NCI-H2227 (cell line): ENCODE measurements around the gene CDS2.
A peak's percentile ranks its signal among the peaks of the same experiment; 100 is the strongest.

Experiments
- DNase-seq: peaks from one replicate; lab custom pipeline; 2025; ENCODE audit not compliant: unreplicated experiment; lab: John Stamatoyannopoulos, UW

The CDS2 gene

GRCh38 chr20:5118220-5119142, 8.3 kb upstream of the CDS2 start:
- no peak for DNase-seq

- no peak for DNase-seq
These were observed 7.7 kb upstream of the CDS2 start for GRCh38 chr20:5119143-5119434.

GRCh38 chr20:5119435-5120184, 7.2 kb upstream of the CDS2 start, which contains the start of gene PCNA:
Gene PCNA, minus strand, starts transcription at chr20:5119958. Its CDS starts 160 bp downstream, at chr20:5119798.
- peak; percentile 99 for DNase-seq

GRCh38 chr20:5120185-5120476, 6.7 kb upstream of the CDS2 start:
- DNase-seq, result no peak

- no peak for DNase-seq
These were observed 3.9 kb upstream of the CDS2 start for GRCh38 chr20:5122873-5123260.

GRCh38 chr20:5127204-5127858, 523 bp downstream of the CDS2 start:
- peak; percentile 75 for DNase-seq

- peak; percentile 10 for DNase-seq
These were observed 1.1 kb downstream of the CDS2 start for GRCh38 chr20:5127859-5128424.

- DNase-seq, result no peak
These were observed 2.1 kb downstream of the CDS2 start for GRCh38 chr20:5128886-5129285.

GRCh38 chr20:5131502-5131901, 4.7 kb downstream of the CDS2 start:
- no peak for DNase-seq

- DNase-seq, result no peak
These were observed 7.2 kb downstream of the CDS2 start for GRCh38 chr20:5133998-5134397.

GRCh38 chr20:5135363-5136012, 8.7 kb downstream of the CDS2 start:
- no peak for DNase-seq

- no peak for DNase-seq
These were observed 9.3 kb downstream of the CDS2 start for GRCh38 chr20:5136096-5136495.

- DNase-seq, result no peak
These were observed 13.4 kb downstream of the CDS2 start for GRCh38 chr20:5140195-5140594.

- no peak for DNase-seq
These were observed 14.8 kb downstream of the CDS2 start for GRCh38 chr20:5141615-5142014.

- DNase-seq, result no peak
These were observed 17.0 kb downstream of the CDS2 start for GRCh38 chr20:5143851-5144250.

GRCh38 chr20:5145365-5146098, 18.7 kb downstream of the CDS2 start:
- DNase-seq, result no peak

GRCh38 chr20:5146099-5146668, 19.4 kb downstream of the CDS2 start:
- no peak for DNase-seq

- no peak for DNase-seq
These were observed 20.2 kb downstream of the CDS2 start for GRCh38 chr20:5146871-5147592.

- DNase-seq, result no peak
These were observed 21.8 kb downstream of the CDS2 start for GRCh38 chr20:5148581-5148980.

- DNase-seq, result no peak
These were observed 23.1 kb downstream of the CDS2 start for GRCh38 chr20:5149892-5150225.
